ENCODE data around the gene MPRIP.

GRCh38 chr17:17073030-17073564 lies 30.8 kb downstream of the MPRIP start:
- TF ChIP-seq CTCF (IDR thresholded peaks at IDR 0.05) (no peak), POLR2A (IDR thresholded peaks at IDR 0.05) (no peak)
